HG03575 (cell line): Measurements from ENCODE around the gene SLX4.

ENCODE experiments used
- ATAC-seq: cut with Tn5 transposase; IDR thresholded peaks from one replicate; pipeline ENCODE4 v1.9.1; 2021; ENCODE audit not compliant: unreplicated experiment, insufficient number of reproducible peaks, low FRiP score; ENCODE audit errors: extremely low read depth

SLX4 gene

GRCh38 chr16:3536271-3536731 lies 75.1 kb downstream of the SLX4 start:
- ATAC-seq, result no peak

GRCh38 chr16:3534126-3534525 lies 77.3 kb downstream of the SLX4 start:
- no peak for ATAC-seq

GRCh38 chr16:3532741-3533140 lies 78.7 kb downstream of the SLX4 start:
- no peak for ATAC-seq
